Measurements from ENCODE around the gene RASGRP1.

DNA sequence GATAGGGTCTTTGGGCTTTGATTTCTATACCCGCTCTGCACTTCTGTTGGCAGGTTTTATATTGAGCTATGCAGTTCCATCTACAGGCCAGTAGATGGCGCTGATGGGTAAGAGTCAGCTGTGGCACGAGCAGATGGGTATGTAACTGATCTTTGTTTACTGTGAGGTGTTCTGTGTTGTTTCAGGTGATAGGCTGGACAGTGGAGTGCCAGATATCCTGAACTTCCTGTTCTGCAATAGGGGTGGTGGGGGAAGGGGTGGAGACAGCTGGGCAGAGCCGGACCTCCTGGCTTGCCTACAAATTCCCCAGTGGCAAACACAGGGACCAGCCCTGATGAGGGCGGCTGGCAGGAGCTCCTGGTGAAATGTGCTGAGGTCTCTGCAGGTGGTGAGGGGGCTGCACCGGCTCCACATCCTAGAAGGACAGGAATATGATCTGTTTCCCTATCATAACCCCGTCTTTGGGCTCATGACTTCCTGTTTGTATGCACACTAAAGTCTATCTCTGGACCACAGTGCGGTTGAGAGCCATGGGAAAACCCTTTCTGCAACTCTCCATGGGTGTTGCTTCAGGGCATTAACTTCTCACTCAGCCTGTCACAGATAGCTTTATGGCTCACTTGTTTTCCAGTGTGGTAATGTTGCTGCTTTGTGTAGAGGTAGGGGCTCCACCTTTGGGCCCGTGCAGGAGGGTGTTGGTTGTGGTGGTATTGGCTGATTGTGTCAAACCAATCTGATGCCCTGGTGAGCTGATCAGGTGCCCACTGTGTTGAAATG lies 124.1 kb downstream of the RASGRP1 start:
- TF ChIP-seq POLR2A (IDR thresholded peaks at IDR 0.05; ENCODE audit: low read length), result no peak
- TF ChIP-seq GATA1 (IDR thresholded peaks at IDR 0.05; ENCODE audit: low read depth, low read length), result no peak

Measured in erythroblast (primary cell).